Loucy (cell line): ENCODE results near the gene DTNA.

ENCODE experiments used
- CTCF ChIP-seq: fragments of 200-600 bp; sonication (generic); conservative IDR thresholded peaks from 2 replicates; pipeline ENCODE4 v1.5.1; 2014; ENCODE audit warnings: mild to moderate bottlenecking, antibody characterized with exemption, low read length
- EZH2phosphoT487 ChIP-seq: fragments of 200-600 bp; IDR thresholded peaks from 2 replicates; pipeline ENCODE4 v1.6.1; 2018; ENCODE audit warnings: antibody characterized with exemption, mild to moderate bottlenecking, moderate library complexity, borderline replicate concordance

- TF ChIP-seq CTCF (no peak), EZH2phosphoT487 (no peak)
Measured at GRCh38 chr18:34805878-34806351, 95.8 kb downstream of the DTNA start.
